Activated gamma-delta T cell treated with Interleukin-2 at 50 U/mL for 16 hours (primary cell): ENCODE measurements around the gene TTLL11.

Source experiments
- DNase-seq: peaks from one replicate; pipeline ENCODE4 v3.0.0-alpha.2; 2020

The TTLL11 gene, protein sequence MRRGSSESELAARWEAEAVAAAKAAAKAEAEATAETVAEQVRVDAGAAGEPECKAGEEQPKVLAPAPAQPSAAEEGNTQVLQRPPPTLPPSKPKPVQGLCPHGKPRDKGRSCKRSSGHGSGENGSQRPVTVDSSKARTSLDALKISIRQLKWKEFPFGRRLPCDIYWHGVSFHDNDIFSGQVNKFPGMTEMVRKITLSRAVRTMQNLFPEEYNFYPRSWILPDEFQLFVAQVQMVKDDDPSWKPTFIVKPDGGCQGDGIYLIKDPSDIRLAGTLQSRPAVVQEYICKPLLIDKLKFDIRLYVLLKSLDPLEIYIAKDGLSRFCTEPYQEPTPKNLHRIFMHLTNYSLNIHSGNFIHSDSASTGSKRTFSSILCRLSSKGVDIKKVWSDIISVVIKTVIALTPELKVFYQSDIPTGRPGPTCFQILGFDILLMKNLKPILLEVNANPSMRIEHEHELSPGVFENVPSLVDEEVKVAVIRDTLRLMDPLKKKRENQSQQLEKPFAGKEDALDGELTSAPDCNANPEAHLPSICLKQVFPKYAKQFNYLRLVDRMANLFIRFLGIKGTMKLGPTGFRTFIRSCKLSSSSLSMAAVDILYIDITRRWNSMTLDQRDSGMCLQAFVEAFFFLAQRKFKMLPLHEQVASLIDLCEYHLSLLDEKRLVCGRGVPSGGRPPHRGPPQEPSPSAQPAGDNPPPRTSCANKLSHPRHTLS

DNA sequence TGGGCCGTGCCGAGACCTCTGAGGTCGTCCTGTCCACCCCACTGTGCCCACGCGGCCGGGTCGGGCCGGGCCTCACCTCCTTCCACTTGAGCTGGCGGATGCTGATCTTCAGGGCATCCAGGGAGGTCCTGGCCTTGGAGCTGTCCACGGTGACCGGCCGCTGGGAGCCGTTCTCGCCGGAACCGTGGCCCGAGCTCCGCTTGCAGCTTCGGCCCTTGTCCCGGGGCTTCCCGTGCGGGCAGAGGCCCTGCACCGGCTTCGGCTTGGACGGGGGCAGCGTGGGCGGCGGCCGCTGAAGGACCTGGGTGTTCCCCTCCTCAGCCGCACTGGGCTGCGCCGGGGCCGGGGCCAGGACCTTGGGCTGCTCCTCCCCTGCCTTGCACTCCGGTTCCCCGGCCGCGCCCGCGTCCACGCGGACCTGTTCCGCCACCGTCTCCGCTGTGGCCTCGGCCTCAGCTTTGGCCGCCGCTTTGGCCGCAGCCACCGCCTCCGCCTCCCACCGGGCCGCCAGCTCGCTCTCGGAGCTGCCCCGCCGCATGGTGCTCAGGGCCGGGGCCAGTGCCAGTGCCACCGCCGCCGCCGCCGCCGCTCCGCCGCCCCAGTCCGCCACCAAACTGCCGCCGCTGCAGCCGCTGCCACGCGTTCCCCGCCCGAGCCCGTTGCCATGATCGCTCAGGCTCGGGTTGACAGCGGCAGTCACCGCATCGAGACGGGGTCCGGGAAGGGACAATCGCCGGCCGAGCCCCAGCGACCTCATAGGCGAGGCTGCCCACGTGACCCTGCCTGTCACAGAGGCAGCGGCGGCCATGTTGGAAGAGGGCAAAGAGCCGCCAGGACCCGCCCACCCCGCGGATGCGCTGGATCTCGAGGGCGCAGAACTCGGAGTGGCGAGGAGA lies at the start of gene TTLL11:
Gene TTLL11, minus strand, starts transcription at position 698 of the 896 bp plus-strand sequence. Its CDS starts 160 bp downstream, at position 538.
- peak; percentile 97 for DNase-seq

DNA sequence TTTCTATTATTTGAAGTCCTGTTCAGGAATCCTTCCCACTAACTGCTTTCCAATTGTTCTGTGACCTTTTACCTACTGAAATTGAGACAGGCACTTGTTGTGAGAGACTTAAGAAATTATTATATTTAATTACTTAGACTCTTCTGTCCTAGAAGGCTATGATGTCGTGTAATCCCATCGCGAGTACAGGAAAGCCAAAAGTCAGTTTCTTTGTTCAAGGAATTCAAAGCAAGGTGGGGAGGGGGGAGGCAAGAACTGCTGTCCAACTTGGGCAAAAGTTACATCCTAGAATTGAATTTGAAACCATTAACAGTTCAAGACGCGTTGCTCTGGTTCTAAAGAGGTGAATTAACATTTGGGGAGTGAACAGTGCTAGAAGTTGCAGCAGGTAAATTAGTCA lies 48.6 kb upstream of the TTLL11 start:
- no peak for DNase-seq

DNA sequence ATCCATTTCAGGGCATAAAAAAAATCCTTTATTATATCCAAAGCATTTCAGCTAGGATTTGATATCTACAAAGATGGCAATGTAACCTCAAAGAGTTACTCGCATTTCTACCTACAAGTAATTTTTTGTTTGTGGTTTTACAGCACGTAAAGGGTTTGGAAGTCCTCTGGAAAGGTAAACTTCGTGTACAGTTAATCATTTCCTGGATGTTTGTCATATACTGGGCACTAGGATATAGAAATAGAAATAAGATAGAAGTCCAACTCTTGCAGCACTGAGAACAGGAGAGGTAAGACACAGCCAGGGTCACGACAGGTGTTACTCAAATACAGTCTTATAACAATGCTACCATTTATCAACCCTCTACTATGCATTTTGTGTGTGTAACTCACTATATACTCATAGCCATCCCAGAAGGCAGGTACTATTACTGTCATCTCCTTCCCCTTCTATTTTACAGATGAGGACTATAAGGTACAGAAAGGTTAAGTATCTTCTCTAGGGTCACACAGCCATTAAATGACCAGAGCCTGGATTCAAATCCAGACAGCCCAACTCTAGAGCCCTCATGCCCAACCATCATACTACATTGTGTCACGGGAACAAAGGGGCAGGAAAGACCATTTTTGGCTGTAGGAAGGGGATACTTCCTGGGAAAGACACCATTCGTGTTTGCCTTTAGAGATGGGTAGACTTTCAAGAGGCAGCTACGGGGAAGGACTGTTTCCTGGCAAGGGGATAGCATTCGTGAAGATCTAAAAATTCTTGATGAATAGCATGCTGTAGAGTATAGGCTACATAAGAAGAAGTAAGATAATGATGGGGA lies 47.5 kb upstream of the TTLL11 start:
- no peak for DNase-seq

DNA sequence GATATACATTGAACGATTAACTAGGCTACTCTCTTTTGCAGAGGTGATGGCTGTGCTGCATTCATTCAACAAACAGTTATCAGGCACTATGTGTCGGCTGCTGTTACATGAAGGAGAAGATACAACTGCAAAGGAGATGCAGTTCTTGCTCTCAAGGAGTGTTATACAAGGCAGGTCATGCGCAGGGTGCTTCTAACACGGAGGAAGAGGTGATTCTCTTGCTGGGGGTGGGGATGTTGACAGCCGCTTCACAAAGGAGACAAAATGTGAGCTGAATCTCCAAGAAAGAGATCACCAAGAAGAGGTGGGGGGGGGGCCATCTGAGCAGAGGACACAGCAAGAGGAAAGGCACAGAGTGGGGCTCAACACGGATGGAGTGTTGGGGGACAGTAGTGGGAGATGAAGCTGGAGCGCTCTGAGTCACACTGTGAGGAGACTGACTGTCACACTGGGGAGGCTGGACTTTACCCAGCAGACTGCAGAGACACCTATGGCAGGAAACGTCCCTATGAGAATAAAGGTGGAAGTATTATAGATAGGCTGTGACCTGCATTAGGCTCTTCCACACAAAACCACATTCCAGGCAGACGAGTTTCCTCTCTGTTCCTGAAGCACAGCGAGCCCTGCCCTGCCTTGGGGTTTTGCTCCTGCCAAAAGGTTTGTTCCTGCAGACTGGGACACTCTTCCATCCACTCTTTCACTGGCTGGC lies 45.6 kb upstream of the TTLL11 start:
- no peak for DNase-seq

DNA sequence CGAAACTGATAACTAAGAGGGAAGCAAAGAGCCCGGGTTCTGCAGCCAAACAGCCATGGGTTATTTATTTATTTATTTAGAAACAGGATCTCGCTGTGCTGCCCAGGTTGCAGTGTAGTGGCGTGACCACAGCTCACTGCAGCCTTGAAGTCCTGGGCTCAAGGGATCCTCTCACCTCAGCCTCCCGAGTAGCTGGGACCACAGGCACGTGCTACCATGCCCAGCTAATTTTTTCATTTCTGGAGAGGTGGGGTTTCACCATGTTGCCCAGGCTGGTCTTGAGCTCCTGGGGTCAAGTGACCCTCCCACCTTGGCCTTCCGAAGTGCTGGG lies 42.4 kb upstream of the TTLL11 start:
- DNase-seq, result no peak

DNA sequence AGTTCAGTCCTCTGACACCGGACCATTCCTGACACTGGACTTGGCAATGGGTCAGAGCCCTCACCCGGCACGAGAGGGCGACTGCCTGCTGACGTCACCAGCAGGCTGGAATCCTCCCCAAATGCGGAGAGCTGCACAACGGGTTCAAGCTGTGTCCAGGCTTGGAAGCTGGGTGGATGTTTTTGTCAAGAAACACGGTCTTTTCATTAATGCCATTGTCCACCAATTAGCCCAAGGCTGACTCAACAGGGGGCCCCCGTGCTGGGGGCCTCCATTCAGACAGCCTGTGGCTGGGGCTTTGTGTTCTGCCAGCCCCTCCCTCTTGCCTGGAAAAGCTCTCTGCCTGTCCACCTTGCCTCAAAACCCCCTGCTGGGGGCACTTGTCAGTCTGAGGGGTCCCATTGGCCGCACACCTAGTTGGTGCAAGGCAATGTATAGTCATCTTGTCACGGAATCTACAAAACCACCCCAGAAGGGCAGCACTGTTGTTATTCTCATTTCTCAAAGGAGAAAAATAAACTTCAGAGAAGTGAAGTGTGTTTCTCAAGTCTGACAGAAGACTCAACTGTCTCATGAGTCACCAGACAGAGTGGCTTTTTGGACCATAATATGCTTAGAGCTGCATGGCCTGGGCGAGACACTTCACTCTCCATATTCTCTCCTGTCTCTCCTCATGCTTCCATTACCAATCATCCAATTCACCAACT lies 41.9 kb upstream of the TTLL11 start:
- no peak for DNase-seq

DNA sequence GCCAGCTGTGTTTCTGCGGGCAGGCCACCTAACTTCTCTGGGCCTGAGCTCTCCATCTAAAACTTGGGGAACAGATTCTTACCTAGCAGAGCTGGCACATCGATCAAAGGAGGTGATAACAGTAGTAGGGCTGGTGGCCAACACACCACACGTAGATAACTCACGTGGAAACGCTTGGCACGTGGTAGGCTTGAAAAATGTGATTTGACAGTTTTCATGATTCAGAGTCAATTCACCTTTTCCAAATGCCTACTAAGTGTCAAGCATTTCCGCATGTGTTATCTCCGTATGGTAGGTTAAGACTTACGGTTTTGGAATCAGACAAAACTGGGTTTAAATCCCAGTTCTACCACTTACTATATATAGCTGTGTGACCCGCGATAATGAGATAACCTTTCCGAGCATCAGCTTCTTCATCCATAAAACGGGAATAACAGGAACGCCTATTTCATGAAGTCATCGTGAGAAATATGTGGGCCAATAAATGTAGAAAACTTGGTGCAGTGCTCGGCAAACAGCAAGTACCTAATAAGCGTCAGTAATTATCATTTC lies 41.0 kb upstream of the TTLL11 start:
- DNase-seq, result no peak

DNA sequence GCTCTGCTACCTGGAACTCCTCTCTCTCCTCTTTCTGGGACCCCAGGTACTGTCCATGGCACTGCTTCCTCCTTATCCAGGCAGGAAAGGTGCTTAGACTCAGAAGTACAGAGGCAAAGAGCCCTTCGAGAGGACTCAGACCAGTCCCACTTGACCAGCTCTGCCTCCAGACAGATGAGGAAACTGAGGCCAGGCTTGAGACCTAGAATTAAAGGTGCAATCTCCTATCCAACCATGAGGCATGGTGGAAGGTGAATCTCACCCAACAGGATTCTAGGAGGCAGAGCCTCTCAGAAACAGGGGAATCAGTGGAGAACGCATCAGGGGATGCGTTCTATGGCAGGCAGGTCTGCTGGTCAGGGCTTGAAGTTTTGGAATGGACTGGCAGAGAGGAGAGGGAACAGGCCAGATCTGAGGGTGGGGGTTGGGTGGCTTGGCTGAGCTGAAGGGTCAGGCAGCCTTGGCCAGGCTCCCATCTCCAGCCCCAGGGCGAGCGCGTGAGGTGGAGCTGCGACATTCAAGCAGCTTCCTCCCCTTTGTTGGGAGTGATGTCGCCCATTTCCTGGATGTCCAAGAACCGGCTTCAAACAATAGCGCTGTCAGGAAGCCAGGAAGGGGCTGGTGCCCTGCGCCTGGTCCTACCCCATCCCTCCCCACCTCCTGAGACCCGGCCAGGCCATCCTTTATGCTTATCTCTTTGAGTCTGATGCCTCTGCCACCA lies 40.3 kb upstream of the TTLL11 start:
- no peak for DNase-seq

DNA sequence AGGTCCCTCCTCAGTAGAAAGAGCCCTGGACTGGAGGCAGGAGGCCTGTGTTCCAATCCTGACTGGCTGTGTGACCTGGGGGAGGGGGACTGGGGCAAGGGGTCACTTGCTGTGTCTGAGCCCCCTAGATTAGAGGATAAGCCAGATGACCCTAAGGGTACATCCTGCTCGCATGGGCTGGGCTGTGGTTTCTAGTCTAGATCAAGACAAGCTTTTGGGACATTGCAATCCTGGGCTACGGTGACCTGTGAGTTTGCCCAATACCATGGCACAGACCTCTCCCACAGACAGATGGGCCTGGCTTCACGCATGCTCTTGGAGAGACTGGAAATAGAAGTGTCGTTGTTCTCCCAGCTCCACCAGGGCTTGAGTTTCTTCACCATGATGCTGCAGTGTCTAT lies 39.4 kb upstream of the TTLL11 start:
- no peak for DNase-seq

DNA sequence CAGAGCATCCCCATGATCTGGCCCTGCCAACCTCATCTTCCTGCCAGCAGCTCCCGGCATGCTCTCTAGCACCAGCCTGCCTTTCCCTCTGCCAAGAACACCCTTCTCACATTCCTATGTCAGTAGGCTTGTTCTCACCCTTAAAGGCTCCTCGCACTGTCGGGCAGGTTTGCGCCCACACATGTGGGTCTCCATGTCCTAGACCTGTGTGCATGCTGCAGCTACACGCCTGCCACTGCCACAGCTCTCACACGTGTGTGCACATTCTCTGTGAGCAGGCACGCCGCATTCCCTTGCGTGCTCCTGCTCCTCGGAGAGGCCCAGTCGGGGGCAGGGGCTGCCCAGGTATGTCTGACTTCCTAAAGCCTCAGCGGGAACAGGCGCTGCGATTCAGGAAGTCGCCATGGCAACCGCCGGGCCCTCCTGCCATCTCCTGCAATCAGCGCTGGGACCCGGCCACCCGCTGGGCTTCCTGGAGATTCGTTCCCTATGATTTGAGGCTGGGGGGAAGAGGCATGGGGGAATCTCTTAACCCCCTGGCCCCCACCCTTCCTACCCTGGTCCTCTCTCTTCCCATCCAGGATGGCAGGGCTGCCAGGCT lies 38.4 kb upstream of the TTLL11 start:
- no peak for DNase-seq

DNA sequence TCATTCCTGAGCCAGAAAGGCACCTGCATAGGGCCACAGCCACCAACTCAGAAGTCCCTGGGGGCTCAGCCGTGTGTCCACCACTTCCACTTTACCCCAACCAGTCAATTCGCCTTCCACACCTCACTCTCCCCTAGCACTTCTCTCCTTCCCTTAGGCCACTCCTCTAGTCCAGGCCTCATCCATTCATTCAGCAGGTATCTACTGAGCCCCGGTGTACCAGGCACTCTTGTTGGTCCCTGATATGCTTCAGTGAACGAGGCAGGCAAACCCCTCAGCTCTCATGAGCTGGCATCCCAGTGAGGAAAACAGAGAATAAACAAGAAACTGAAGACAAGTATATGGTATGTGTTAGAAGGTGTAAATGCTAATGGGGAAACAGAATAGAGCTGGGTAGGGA lies 37.7 kb upstream of the TTLL11 start:
- DNase-seq, result no peak

DNA sequence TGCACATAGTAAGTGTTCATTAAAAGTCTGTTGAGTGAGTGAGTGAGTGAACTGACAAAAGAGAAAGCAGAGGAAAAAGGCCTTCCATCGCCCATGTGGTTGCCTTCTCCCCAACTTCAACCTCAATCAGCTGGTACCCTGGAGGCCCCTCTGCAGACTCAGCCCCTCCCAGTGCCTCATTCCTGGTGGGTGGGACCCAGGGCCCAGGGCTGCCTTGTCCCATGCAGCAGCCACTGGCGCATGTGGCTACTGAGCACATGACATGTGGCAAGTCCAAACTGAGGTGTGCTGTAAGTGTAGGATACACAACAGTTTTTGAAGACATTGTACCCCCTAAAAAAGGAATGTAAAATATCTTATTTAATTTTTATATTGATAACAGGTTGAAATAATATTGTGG lies 36.9 kb upstream of the TTLL11 start:
- no peak for DNase-seq

DNA sequence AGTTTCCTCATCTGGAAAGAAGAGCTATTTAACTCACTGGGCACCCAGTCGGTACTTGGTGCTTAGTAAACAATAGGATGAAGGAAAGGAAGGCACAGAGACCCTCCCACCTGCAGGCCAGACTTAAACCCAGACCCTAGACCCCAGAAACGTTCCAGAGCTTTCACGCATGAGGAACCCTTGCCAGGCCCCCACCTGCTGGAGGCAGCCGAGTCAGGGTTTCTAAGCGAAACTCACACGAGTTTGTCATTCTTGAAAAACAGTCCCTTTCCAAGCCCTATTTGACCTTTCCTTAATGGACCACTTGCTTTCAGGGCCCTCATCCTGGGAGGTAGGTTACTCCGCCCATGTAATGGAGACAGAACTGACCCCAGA lies 35.8 kb upstream of the TTLL11 start:
- DNase-seq, result no peak

DNA sequence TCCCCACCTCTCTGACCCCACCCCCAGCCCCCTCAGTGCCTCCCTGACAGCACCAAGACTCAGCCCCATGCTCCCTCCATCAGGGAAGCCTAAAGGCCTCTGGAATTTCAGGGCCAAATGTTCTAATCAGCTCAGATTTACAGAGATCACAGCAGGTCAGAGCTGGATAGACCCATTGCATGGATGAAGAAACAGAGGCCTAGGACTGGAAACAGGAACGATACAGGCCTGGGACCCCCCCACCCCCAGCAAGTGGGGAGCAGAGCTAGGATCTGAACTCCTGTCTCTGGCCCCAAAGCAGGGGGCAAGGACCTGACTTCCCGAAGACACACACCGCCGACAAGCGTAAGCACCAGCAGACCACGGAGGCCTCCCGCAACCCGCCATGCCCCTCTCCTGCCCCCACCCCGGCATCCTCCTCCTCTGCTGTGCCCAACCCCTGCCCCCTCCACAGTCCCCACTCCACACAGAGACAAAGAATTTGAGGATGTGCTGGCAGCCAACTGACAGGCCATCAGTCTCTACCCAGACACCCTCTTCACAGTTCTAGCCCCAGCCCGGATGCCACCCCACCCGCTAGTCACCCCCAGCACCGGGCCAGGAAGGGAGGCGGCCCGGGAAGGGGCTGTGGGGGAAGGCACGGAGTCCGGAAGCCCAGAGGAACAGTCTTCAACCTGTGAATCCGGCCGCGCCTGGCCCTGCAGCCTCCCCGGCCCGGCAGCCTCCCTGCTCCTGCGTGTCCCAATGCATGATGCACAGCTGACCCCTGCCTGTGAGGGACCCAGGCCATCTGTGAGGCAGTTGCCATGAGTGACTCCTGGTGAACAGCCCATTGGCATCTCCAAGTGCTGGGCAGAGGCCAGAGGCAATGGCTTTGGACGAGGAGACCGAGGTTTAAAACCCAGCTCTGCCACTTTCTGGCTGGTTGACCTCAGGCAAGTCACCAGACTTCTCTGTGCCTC lies 35.2 kb upstream of the TTLL11 start:
- no peak for DNase-seq

DNA sequence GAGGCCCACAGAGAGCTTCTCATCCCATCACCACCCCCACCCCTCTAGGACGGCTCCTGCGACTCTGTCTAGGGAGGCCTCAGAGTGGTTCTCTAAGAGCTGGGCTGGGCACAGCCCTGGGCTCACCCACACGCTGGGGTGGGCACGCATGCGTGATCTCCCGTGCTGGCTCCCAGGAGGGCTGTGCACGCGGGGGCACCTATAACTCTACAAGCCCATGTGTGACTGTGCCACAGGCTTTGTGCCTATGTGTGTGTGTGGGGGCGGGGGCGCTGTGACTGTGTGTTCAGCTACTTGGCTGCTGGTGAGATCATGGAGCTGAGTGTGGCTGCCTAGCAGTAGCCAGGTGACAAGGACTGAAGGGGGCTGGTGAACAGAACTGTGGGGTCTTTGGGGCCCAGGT lies 34.3 kb upstream of the TTLL11 start:
- no peak for DNase-seq

DNA sequence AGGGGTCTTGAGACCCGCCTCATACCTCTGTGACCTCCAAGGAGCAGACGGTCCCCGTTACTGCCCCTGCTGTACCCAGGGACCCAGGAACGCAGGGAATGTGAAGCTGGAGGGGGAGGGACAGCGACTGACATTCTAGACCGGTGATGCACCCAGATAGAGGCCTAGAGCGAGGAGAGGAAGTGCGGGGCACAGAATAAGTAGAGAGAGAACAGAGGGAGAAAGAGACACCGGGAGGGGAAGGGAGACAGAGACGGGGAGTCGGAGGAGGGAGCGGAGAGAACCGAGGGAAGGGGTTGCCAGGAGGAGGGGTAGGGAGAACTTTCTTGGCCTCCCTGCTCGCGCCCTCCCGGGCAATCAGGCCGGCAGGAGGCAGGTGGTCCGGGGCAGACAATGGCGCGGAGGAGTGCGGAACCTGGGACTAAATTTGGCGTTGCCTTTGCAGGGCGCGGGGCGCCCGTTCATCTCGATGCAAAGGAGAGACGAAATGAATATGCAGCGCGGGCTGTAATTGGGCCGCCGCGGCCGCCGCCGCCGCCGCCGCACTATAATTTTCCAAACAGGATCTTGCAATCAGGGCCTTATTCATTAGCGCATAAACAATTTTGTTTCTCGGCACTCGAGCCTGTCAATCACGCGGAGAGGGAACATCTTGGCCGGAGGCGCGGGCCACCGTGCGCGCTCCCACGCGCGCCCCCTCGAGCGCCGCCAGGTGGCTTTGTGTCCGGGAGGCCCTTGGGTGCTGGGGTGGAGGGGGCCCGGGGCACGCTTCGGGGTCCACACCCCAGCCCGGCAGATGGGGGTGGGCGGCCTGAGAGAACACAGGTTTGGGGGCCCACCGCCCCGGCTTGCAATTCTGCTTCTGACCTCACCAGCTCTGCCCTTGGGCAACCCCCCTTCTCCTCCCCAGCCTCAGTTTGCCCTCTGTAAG lies 33.5 kb upstream of the TTLL11 start:
- no peak for DNase-seq

DNA sequence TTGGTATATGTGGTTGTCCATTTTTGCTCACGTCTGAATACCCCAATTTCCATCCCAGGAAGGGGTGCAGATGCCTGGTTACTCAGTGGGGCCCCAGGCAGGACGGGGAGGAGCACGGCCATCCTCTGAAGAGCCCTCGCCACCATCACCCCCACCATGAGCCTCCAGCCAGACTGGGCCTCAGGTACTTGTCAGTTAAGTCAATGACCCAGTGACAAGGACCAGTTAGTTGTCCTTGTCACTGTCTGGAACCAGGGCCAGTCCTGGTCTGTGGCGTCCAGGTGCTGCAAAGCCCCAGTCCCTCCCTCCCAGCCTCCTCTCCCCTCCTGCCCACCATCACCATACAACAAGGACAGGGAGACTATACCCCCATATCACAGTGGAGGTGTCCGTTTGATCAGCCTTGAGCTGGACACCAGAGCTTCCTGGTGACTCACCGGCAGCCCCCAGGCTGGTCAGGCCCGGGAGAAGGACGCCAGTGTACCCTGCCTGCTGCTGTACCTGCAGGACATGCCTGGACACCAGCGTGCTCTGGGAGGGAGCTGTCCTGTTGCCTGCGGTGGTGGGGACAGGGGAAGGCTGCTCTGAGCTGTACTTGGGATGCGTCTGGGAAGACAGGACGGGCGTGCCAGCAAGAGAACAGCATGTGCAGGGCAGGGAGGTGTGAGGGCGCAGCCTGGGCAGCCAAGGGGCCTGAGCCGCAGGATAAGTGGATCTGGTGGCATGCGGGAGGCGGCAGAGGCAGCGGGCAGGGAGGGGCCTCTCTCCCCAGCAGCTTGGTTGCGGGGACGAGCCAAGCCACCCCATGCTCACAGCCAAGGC lies 32.6 kb upstream of the TTLL11 start:
- DNase-seq, result no peak
